ENCODE measurements around the gene TRIL.
A peak's percentile ranks its signal among the peaks of the same experiment; 100 is the strongest.

Gene TRIL

DNA sequence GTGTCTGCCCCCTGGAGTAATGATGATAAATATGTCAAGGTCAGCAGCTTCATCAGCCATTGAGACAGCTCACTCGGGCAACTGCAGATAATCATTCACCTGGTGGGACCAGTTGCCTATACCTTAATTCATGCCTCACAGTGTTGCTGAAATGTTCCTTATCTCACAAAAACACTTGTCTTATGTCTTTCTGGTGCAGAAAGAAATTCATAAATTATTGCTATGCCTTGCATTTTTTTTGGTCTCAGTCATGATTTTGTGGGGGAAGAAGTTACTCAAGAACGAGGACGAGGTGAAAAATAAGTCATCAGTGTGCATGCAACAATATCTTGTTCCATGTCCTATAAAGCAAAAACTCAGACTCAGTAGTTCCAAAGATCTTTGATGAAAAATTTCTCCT is 16.0 kb downstream of the TRIL start:
- Histone ChIP-seq H3K4me1 (ENCODE audit: control insufficient read depth, low read depth, low read length) (peaks cover 3% of the 10 kb centered on the region), H2BK15ac (replicated peaks; ENCODE audit: low read depth) (no peak overlapping the region), H2BK120ac (ENCODE audit: low read depth, low read length) (no peak overlapping the region), H3K79me2 (ENCODE audit: control insufficient read depth, insufficient read depth, low read length) (no peaks in the 10 kb centered on the region), H4K5ac (ENCODE audit: low read length) (no peak overlapping the region), H3K23ac (ENCODE audit: low read length) (no peak overlapping the region), H3K27me3 (ENCODE audit: insufficient read depth, low read length, poor library complexity) (no peaks in the 10 kb centered on the region), H2AK5ac (ENCODE audit: low read length) (no peak overlapping the region), H3K9ac (ENCODE audit: low read length) (no peak overlapping the region), H3K4ac (ENCODE audit: low read depth, low read length) (no peak overlapping the region), H3K4me3 (ENCODE audit: low read length) (no peak overlapping the region), H3K27ac (ENCODE audit: low read depth, low read length) (no peak overlapping the region), H3K36me3 (ENCODE audit: control insufficient read depth, insufficient read depth, low read length) (no peaks in the 10 kb centered on the region), H2BK5ac (ENCODE audit: low read length) (no peak overlapping the region), H3K4me2 (ENCODE audit: low read length) (no peak overlapping the region), H3K56ac (ENCODE audit: low read length) (no peak overlapping the region), H3K79me1 (ENCODE audit: low read length) (no peaks in the 10 kb centered on the region), H4K8ac (ENCODE audit: low read depth, low read length) (no peak overlapping the region), H3K18ac (ENCODE audit: low read length) (no peak overlapping the region)
- no peak for DNase-seq
- no CpG with 5 or more reads among the region's 3 CpGs for WGBS (ENCODE audit: extremely low coverage, insufficient coverage, low lambda C conversion rate)

DNA sequence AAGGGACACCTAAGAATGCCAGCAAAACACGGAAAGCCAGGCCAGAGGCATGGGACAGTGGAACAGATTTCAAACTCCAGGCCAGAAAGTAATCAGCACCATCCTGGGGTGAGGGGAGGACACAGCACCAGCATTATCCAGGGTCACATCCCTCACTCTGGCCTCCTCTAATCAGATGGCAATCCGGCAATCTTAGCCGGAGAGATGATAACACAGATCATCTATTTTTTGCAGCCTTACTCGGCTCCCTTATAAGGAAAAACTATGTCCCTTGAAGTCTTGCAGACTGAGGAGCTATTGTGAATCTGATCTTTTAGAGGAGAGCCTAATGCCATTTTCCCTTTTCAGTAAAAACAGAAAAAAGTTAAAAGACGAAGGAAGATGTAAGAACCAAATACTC is 16.5 kb downstream of the TRIL start:
- H3K4me2 ChIP-seq (ENCODE audit: low read length), result no peak overlapping the region
- no peak overlapping the region for H3K56ac ChIP-seq (ENCODE audit: low read length)
- H3K23ac ChIP-seq (ENCODE audit: low read length), result no peak overlapping the region
- no peaks in the 10 kb centered on the region for H3K36me3 ChIP-seq (ENCODE audit: control insufficient read depth, insufficient read depth, low read length)
- H2BK15ac ChIP-seq (replicated peaks; ENCODE audit: low read depth), result no peak overlapping the region
- DNase-seq, result peak; percentile 61
- no peak overlapping the region for H4K8ac ChIP-seq (ENCODE audit: low read depth, low read length)
- H3K27me3 ChIP-seq (ENCODE audit: insufficient read depth, low read length, poor library complexity), result no peaks in the 10 kb centered on the region
- H3K27ac ChIP-seq (ENCODE audit: low read depth, low read length), result no peak overlapping the region
- H3K4me1 ChIP-seq (ENCODE audit: control insufficient read depth, low read depth, low read length), result peaks cover 3% of the 10 kb centered on the region
- no peak overlapping the region for H3K4me3 ChIP-seq (ENCODE audit: low read length)
- H3K79me2 ChIP-seq (ENCODE audit: control insufficient read depth, insufficient read depth, low read length), result no peaks in the 10 kb centered on the region
- no peak overlapping the region for H2BK120ac ChIP-seq (ENCODE audit: low read depth, low read length)
- no peak overlapping the region for H3K4ac ChIP-seq (ENCODE audit: low read depth, low read length)
- H3K9ac ChIP-seq (ENCODE audit: low read length), result no peak overlapping the region
- no peak overlapping the region for H4K5ac ChIP-seq (ENCODE audit: low read length)
- H2AK5ac ChIP-seq (ENCODE audit: low read length), result no peak overlapping the region
- no peak overlapping the region for H2BK5ac ChIP-seq (ENCODE audit: low read length)
- WGBS (ENCODE audit: extremely low coverage, insufficient coverage, low lambda C conversion rate), result no CpG with 5 or more reads among the region's 5 CpGs
- no peaks in the 10 kb centered on the region for H3K79me1 ChIP-seq (ENCODE audit: low read length)
- H3K18ac ChIP-seq (ENCODE audit: low read length), result no peak overlapping the region

DNA sequence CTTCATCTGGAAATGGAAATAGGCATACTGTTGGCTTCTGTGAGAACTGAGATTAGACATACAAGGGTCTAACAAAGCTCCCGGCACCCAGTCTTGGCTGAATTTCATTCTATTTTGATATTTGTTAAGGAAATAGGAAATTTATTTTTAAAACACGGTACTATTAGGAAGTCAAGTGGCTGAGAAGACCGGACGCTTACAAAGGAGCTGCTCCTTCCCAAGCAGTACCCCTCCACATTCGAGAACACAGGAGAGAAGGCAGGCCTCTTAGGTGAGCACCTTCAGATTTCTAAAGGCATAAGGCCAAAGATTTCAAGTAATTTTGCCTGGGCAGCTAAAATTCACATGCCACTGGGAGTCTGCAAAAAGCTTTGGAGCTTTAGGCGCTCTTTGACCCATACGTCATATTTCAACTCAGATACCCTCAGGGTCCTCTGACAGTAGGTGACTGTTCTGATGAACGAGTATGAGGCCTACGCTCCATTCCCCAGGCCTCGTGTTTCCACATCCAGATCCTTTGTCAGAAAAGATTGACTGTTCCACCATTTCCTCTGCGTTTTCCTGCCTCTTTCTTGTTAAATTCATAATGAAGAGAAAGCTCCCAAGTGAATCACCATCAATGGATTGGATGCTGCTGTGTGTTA is 17.3 kb downstream of the TRIL start:
- H3K56ac ChIP-seq (ENCODE audit: low read length), result no peak overlapping the region
- H3K27ac ChIP-seq (ENCODE audit: low read depth, low read length), result no peak overlapping the region
- H2BK120ac ChIP-seq (ENCODE audit: low read depth, low read length), result no peak overlapping the region
- H4K5ac ChIP-seq (ENCODE audit: low read length), result no peak overlapping the region
- H3K4me1 ChIP-seq (ENCODE audit: control insufficient read depth, low read depth, low read length), result peaks cover 3% of the 10 kb centered on the region
- no peak overlapping the region for H4K8ac ChIP-seq (ENCODE audit: low read depth, low read length)
- no peak overlapping the region for H2BK15ac ChIP-seq (replicated peaks; ENCODE audit: low read depth)
- no peaks in the 10 kb centered on the region for H3K79me1 ChIP-seq (ENCODE audit: low read length)
- no peak overlapping the region for H3K18ac ChIP-seq (ENCODE audit: low read length)
- H3K36me3 ChIP-seq (ENCODE audit: control insufficient read depth, insufficient read depth, low read length), result no peaks in the 10 kb centered on the region
- no peak overlapping the region for H3K23ac ChIP-seq (ENCODE audit: low read length)
- H2BK5ac ChIP-seq (ENCODE audit: low read length), result no peak overlapping the region
- WGBS (ENCODE audit: extremely low coverage, insufficient coverage, low lambda C conversion rate), result no CpG with 5 or more reads among the region's 11 CpGs
- no peaks in the 10 kb centered on the region for H3K27me3 ChIP-seq (ENCODE audit: insufficient read depth, low read length, poor library complexity)
- no peak overlapping the region for H3K4me3 ChIP-seq (ENCODE audit: low read length)
- no peak overlapping the region for H3K9ac ChIP-seq (ENCODE audit: low read length)
- no peak overlapping the region for H3K4ac ChIP-seq (ENCODE audit: low read depth, low read length)
- H3K4me2 ChIP-seq (ENCODE audit: low read length), result no peak overlapping the region
- DNase-seq, result no peak
- H3K79me2 ChIP-seq (ENCODE audit: control insufficient read depth, insufficient read depth, low read length), result no peaks in the 10 kb centered on the region
- no peak overlapping the region for H2AK5ac ChIP-seq (ENCODE audit: low read length)

- Histone ChIP-seq H3K9ac (ENCODE audit: low read length) (no peak overlapping the region), H3K56ac (ENCODE audit: low read length) (no peak overlapping the region), H2BK15ac (replicated peaks; ENCODE audit: low read depth) (no peak overlapping the region), H3K36me3 (ENCODE audit: control insufficient read depth, insufficient read depth, low read length) (no peaks in the 10 kb centered on the region), H3K79me1 (ENCODE audit: low read length) (no peaks in the 10 kb centered on the region), H2AK5ac (ENCODE audit: low read length) (no peak overlapping the region), H3K4ac (ENCODE audit: low read depth, low read length) (no peak overlapping the region), H3K4me1 (ENCODE audit: control insufficient read depth, low read depth, low read length) (peaks cover 3% of the 10 kb centered on the region), H3K23ac (ENCODE audit: low read length) (no peak overlapping the region), H3K18ac (ENCODE audit: low read length) (no peak overlapping the region), H3K27me3 (ENCODE audit: insufficient read depth, low read length, poor library complexity) (no peaks in the 10 kb centered on the region), H4K8ac (ENCODE audit: low read depth, low read length) (no peak overlapping the region), H3K4me2 (ENCODE audit: low read length) (no peak overlapping the region), H2BK5ac (ENCODE audit: low read length) (no peak overlapping the region), H3K27ac (ENCODE audit: low read depth, low read length) (no peak overlapping the region), H4K5ac (ENCODE audit: low read length) (no peak overlapping the region), H2BK120ac (ENCODE audit: low read depth, low read length) (no peak overlapping the region), H3K79me2 (ENCODE audit: control insufficient read depth, insufficient read depth, low read length) (no peaks in the 10 kb centered on the region), H3K4me3 (ENCODE audit: low read length) (no peak overlapping the region)
- no peak for DNase-seq
- no CpG with 5 or more reads among the region's 7 CpGs for WGBS (ENCODE audit: extremely low coverage, insufficient coverage, low lambda C conversion rate)
Observed at GRCh38 chr7:28939844-28940544, 18.1 kb downstream of the TRIL start.

DNA sequence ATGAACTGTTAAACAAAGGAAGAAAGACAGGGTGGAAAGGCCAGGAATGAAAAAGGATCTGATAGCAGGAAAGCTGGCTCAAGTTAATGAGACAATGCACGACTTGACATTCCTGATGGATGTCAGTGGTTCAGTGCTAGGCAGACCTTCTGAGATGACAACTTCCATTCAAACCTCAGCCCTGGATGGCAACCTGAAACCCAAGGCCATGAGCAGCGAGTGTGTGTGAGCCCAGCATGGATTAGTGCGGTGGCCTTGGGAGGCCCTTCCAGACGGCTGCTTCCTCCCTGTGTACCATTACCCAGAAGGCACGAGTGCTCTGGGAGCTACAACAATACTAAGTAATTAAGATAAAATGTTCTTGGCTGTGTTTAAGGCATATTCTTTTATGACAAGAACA is 18.8 kb downstream of the TRIL start:
- WGBS (ENCODE audit: extremely low coverage, insufficient coverage, low lambda C conversion rate), result no CpG with 5 or more reads among the region's 5 CpGs
- Histone ChIP-seq H3K79me2 (ENCODE audit: control insufficient read depth, insufficient read depth, low read length) (no peaks in the 10 kb centered on the region), H4K5ac (ENCODE audit: low read length) (no peak overlapping the region), H3K79me1 (ENCODE audit: low read length) (no peaks in the 10 kb centered on the region), H3K18ac (ENCODE audit: low read length) (no peak overlapping the region), H3K4me3 (ENCODE audit: low read length) (no peak overlapping the region), H2BK120ac (ENCODE audit: low read depth, low read length) (no peak overlapping the region), H3K27ac (ENCODE audit: low read depth, low read length) (no peak overlapping the region), H3K36me3 (ENCODE audit: control insufficient read depth, insufficient read depth, low read length) (no peaks in the 10 kb centered on the region), H4K8ac (ENCODE audit: low read depth, low read length) (no peak overlapping the region), H2BK15ac (replicated peaks; ENCODE audit: low read depth) (no peak overlapping the region), H3K9ac (ENCODE audit: low read length) (no peak overlapping the region), H3K4me1 (ENCODE audit: control insufficient read depth, low read depth, low read length) (peaks cover 5% of the 10 kb centered on the region), H3K4me2 (ENCODE audit: low read length) (no peak overlapping the region), H3K4ac (ENCODE audit: low read depth, low read length) (no peak overlapping the region), H2AK5ac (ENCODE audit: low read length) (no peak overlapping the region), H3K56ac (ENCODE audit: low read length) (no peak overlapping the region), H3K27me3 (ENCODE audit: insufficient read depth, low read length, poor library complexity) (no peaks in the 10 kb centered on the region), H3K23ac (ENCODE audit: low read length) (no peak overlapping the region), H2BK5ac (ENCODE audit: low read length) (no peak overlapping the region)
- peak; percentile 54 for DNase-seq

- Histone ChIP-seq H3K79me2 (ENCODE audit: control insufficient read depth, insufficient read depth, low read length) (no peaks in the 10 kb centered on the region), H3K27me3 (ENCODE audit: insufficient read depth, low read length, poor library complexity) (no peaks in the 10 kb centered on the region), H3K36me3 (ENCODE audit: control insufficient read depth, insufficient read depth, low read length) (no peaks in the 10 kb centered on the region), H3K18ac (ENCODE audit: low read length) (no peak overlapping the region), H4K5ac (ENCODE audit: low read length) (no peak overlapping the region), H3K4ac (ENCODE audit: low read depth, low read length) (no peak overlapping the region), H3K9ac (ENCODE audit: low read length) (no peak overlapping the region), H3K56ac (ENCODE audit: low read length) (no peak overlapping the region), H3K4me2 (ENCODE audit: low read length) (no peak overlapping the region), H2AK5ac (ENCODE audit: low read length) (no peak overlapping the region), H3K4me3 (ENCODE audit: low read length) (no peak overlapping the region), H3K79me1 (ENCODE audit: low read length) (no peaks in the 10 kb centered on the region), H2BK5ac (ENCODE audit: low read length) (no peak overlapping the region), H2BK120ac (ENCODE audit: low read depth, low read length) (no peak overlapping the region), H3K23ac (ENCODE audit: low read length) (no peak overlapping the region), H2BK15ac (replicated peaks; ENCODE audit: low read depth) (no peak overlapping the region), H3K4me1 (ENCODE audit: control insufficient read depth, low read depth, low read length) (peaks cover 12% of the 10 kb centered on the region), H3K27ac (ENCODE audit: low read depth, low read length) (no peak overlapping the region), H4K8ac (ENCODE audit: low read depth, low read length) (no peak overlapping the region)
- WGBS (ENCODE audit: extremely low coverage, insufficient coverage, low lambda C conversion rate), result no CpG with 5 or more reads among the region's 7 CpGs
- no peak for DNase-seq
Observed at GRCh38 chr7:28937619-28938018, 20.5 kb downstream of the TRIL start.

Measured in mesendoderm (in vitro differentiated cells).